Stimulated activated CD4-positive, alpha-beta T cell treated with anti-CD3 and anti-CD28 coated beads, Interleukin-2, amount 100 ng/mL, for 48 hours (primary cell): Measurements from ENCODE around the gene OLFML3.
"Not testable (repeated sequence)": the region's sequence is repeated elsewhere in the genome, so short reads cannot be mapped to it uniquely, and the experiment has no call there.

Experiments used
- DNase-seq, 2 donors: peaks; one replicate each; pipeline ENCODE4 v3.0.0-alpha.2; 2020

OLFML3 gene

GRCh38 chr1:113993072-113993471 is 13.8 kb downstream of the OLFML3 start:
- DNase-seq, result no peak

GRCh38 chr1:113993766-113994165 is 14.5 kb downstream of the OLFML3 start:
- no peak for DNase-seq

GRCh38 chr1:113995382-113995781 is 16.1 kb downstream of the OLFML3 start:
- no peak for DNase-seq

- no peak for DNase-seq
Measured at GRCh38 chr1:113998361-113998760, 19.1 kb downstream of the OLFML3 start.

GRCh38 chr1:113999233-113999632 is 20.0 kb downstream of the OLFML3 start:
- DNase-seq, result no peak

GRCh38 chr1:113999799-114000198 is 20.5 kb downstream of the OLFML3 start:
- no peak for DNase-seq

- no peak for DNase-seq
Measured at GRCh38 chr1:114000406-114000805, 21.1 kb downstream of the OLFML3 start.

- DNase-seq, result no peak
Measured at GRCh38 chr1:114002492-114003239, 23.4 kb downstream of the OLFML3 start.

GRCh38 chr1:114003431-114003830 is 24.2 kb downstream of the OLFML3 start:
- DNase-seq, result no peak

GRCh38 chr1:114006825-114007224 is 27.6 kb downstream of the OLFML3 start:
- not testable (repeated sequence) for DNase-seq

- DNase-seq, result no peak
Measured at GRCh38 chr1:114008480-114008941, 29.2 kb downstream of the OLFML3 start.

- DNase-seq, result no peak
Measured at GRCh38 chr1:114008993-114009392, 29.7 kb downstream of the OLFML3 start.

GRCh38 chr1:114009393-114009792 is 30.1 kb downstream of the OLFML3 start:
- DNase-seq, result no peak

GRCh38 chr1:114010433-114011184 is 31.3 kb downstream of the OLFML3 start:
- DNase-seq, result no peak

- DNase-seq, result no peak
Measured at GRCh38 chr1:114011796-114012195, 32.5 kb downstream of the OLFML3 start.

GRCh38 chr1:114015075-114015474 is 35.8 kb downstream of the OLFML3 start:
- no peak for DNase-seq

- DNase-seq, result not testable (repeated sequence)
Measured at GRCh38 chr1:114019724-114020123, 40.5 kb downstream of the OLFML3 start.

- DNase-seq, result no peak
Measured at GRCh38 chr1:114021665-114022099, 42.4 kb downstream of the OLFML3 start.

GRCh38 chr1:114022877-114023276 is 43.6 kb downstream of the OLFML3 start:
- DNase-seq, result no peak

- DNase-seq, result no peak
Measured at GRCh38 chr1:114023377-114023776, 44.1 kb downstream of the OLFML3 start.

- DNase-seq, result no peak
Measured at GRCh38 chr1:114024049-114024448, 44.8 kb downstream of the OLFML3 start.

- DNase-seq, result no peak
Measured at GRCh38 chr1:114025609-114026401, 46.5 kb downstream of the OLFML3 start.

- no peak for DNase-seq
Measured at GRCh38 chr1:114026797-114027196, 47.5 kb downstream of the OLFML3 start.
